Stimulated activated naive CD4-positive, alpha-beta T cell (primary cell): ENCODE results near the gene PIK3R5.

ENCODE experiments used
- DNase-seq, 6 experiments: peaks; one replicate each; lab custom pipeline; 2025; lab: John Stamatoyannopoulos, UW

PIK3R5 gene

GRCh38 chr17:8832711-8833352, 132.7 kb downstream of the PIK3R5 start:
- DNase-seq: peak in 1 of 6 experiments; percentile 7

GRCh38 chr17:8831234-8831849, 134.2 kb downstream of the PIK3R5 start:
- DNase-seq: no peak

GRCh38 chr17:8830141-8830540, 135.4 kb downstream of the PIK3R5 start:
- no peak for DNase-seq

DNA sequence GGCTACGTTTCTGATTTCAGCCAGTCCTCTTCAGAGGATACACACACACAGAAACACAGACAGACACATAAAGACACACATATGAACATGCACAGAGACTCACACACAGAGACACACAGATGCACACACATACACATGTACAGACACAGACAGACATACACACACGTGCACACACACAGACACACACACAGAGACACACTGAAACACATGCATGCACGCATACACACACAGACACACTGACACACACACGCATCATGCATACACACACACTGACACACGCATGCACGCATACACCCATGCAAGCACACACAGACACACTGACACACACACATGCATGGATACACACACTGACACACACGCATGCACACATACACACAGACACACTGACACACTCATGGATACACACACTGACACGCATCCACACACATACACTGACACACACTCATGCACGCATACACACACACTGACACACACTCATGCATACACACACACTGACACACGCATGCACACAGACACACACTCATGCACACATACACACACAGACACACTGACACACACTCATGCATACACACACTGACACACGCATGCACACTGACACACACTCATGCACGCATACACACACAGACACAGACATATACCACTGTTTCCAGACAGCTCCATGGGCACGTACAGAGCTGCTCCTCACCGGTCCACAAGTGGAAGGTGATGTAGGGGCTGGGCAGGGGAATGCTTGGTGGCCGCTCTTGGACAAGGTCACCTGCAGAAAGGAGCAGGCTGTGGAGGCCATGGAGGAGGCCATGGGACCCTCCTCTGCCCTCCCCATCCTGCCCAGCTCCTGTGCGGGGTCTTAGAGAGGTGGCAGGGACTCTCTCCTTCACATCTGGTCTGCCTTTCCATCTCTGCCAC, 136.2 kb downstream of the PIK3R5 start:
- no peak for DNase-seq
